Neural cell (in vitro differentiated cells): ENCODE measurements around the gene HSD11B2. TPM values are rescaled to one million over a fixed set of nuclear protein-coding genes. Genes with fewer than 3 reads are reported as not detected.

Experiments used
- H2AFZ ChIP-seq: fragments of 200-600, 300-800 bp; sonication (generic), shearing (Covaris generic); 2 replicates; pipeline ENCODE4 v1.6.0; 2014; ENCODE audit warnings: low read depth, mild to moderate bottlenecking, antibody characterized with exemption, low read length, moderate library complexity
- H3F3A ChIP-seq: fragments of 200-600 bp; shearing (Covaris generic); 2 replicates; pipeline ENCODE4 v1.6.1; 2016; ENCODE audit warnings: mild to moderate bottlenecking, moderate library complexity, mixed read lengths, antibody characterized with exemption, low read length; ENCODE audit not compliant: insufficient read depth, poor library complexity, severe bottlenecking
- H3K27ac ChIP-seq: fragments of 200-600, 300-800 bp; sonication (generic), shearing (Covaris generic); 2 replicates; pipeline ENCODE4 v1.5.1; 2014; ENCODE audit warnings: mild to moderate bottlenecking, low read length, moderate library complexity
- H3K27me3 ChIP-seq: fragments of 300-800, 200-600 bp; sonication (generic), shearing (Covaris generic); 2 replicates; pipeline ENCODE4 v1.6.0; 2014; ENCODE audit warnings: mild to moderate bottlenecking, low read depth, low read length, moderate library complexity; ENCODE audit not compliant: insufficient read depth
- H3K36me3 ChIP-seq: fragments of 300-800, 200-600 bp; sonication (generic), shearing (Covaris generic); 2 replicates; pipeline ENCODE4 v1.5.1; 2014; ENCODE audit warnings: mild to moderate bottlenecking, antibody characterized with exemption, low read length, moderate library complexity; ENCODE audit not compliant: insufficient read depth
- H3K4me2 ChIP-seq: fragments of 300-800, 200-600 bp; sonication (generic), shearing (Covaris generic); 2 replicates; pipeline ENCODE4 v1.6.0; 2014; ENCODE audit warnings: mild to moderate bottlenecking, low read length
- H3K4me3 ChIP-seq: fragments of 300-800, 200-600 bp; sonication (generic), shearing (Covaris generic); 2 replicates; pipeline ENCODE4 v1.5.1; 2014; ENCODE audit warnings: mild to moderate bottlenecking, low read length, moderate library complexity
- H3K79me2 ChIP-seq: fragments of 200-600 bp; shearing (Covaris generic); replicated peaks from 2 replicates; pipeline ENCODE4 v1.6.0; 2014; ENCODE audit warnings: mild to moderate bottlenecking, low read length, moderate library complexity; ENCODE audit not compliant: insufficient read depth
- H3K9ac ChIP-seq: fragments of 300-800, 200-600 bp; sonication (generic), shearing (Covaris generic); 2 replicates; pipeline ENCODE4 v1.6.1; 2016; ENCODE audit warnings: mild to moderate bottlenecking, low read length, mixed read lengths
- H3K9me2 ChIP-seq: fragments of 200-600 bp; shearing (Covaris generic); 2 replicates; pipeline ENCODE4 v1.6.1; 2016; ENCODE audit warnings: mild to moderate bottlenecking, low read length, mixed read lengths; ENCODE audit not compliant: insufficient read depth
- H3K9me3 ChIP-seq: fragments of 200-600, 300-800 bp; sonication (generic), shearing (Covaris generic); 2 replicates; pipeline ENCODE4 v1.6.1; 2016; ENCODE audit warnings: mild to moderate bottlenecking, mixed run types, low read length, moderate library complexity, mixed read lengths
- H4K20me1 ChIP-seq: fragments of 200-600 bp; shearing (Covaris generic); 2 replicates; pipeline ENCODE4 v1.6.1; 2016; ENCODE audit warnings: mild to moderate bottlenecking, mixed run types; ENCODE audit not compliant: insufficient read depth
- CTCF ChIP-seq: fragments of 450-650 bp; IDR thresholded peaks from 2 replicates; pipeline ENCODE4 v1.5.1; 2014; ENCODE audit warnings: antibody characterized with exemption, mild to moderate bottlenecking, moderate library complexity; ENCODE audit not compliant: poor library complexity, severe bottlenecking
- EP300 ChIP-seq: fragments of 450-650 bp; conservative IDR thresholded peaks from 2 replicates; pipeline ENCODE4 v1.6.1; 2014; ENCODE audit warnings: antibody characterized with exemption, mild to moderate bottlenecking, moderate library complexity; ENCODE audit not compliant: poor library complexity, severe bottlenecking
- EZH2 ChIP-seq: fragments of 200-600, 300-800 bp; shearing (Covaris generic), sonication (generic); IDR thresholded peaks from 2 replicates; pipeline ENCODE4 v1.6.1; 2014; ENCODE audit warnings: antibody characterized with exemption, low read length, borderline replicate concordance, mild to moderate bottlenecking; ENCODE audit not compliant: insufficient read depth, poor library complexity, severe bottlenecking
- MXI1 ChIP-seq: fragments of 450-650 bp; conservative IDR thresholded peaks from 2 replicates; pipeline ENCODE4 v1.6.1; 2014; ENCODE audit warnings: antibody characterized with exemption, mild to moderate bottlenecking; ENCODE audit not compliant: poor library complexity, severe bottlenecking
- POLR2AphosphoS5 ChIP-seq: IDR thresholded peaks from 2 replicates; pipeline ENCODE4 v1.6.1; 2012
- RAD21 ChIP-seq: fragments of 450-650 bp; conservative IDR thresholded peaks from 2 replicates; pipeline ENCODE4 v1.6.1; 2014; ENCODE audit warnings: antibody characterized with exemption, mild to moderate bottlenecking, moderate library complexity
- REST ChIP-seq: IDR thresholded peaks from 2 replicates; pipeline ENCODE4 v1.6.1; 2012; ENCODE audit warnings: borderline replicate concordance
- SMC3 ChIP-seq: fragments of 450-650 bp; conservative IDR thresholded peaks from 2 replicates; pipeline ENCODE4 v1.6.1; 2014; ENCODE audit warnings: antibody characterized with exemption, mild to moderate bottlenecking, moderate library complexity; ENCODE audit not compliant: poor library complexity
- TAF1 ChIP-seq: IDR thresholded peaks from 2 replicates; pipeline ENCODE4 v1.6.1; 2012; ENCODE audit warnings: low read depth
- polyA plus RNA-seq: library from polyadenylated mRNA; depleted of rRNA; stranded (reverse); fragments of >200 nt; gene quantifications from 2 replicates; pipeline ENCODE4 v1.2.3, GENCODE V29; 2014

Gene HSD11B2
- polyA plus RNA-seq, 1 donor from 2014 or later, result 0.24 TPM

GRCh38 chr16:67481561-67482232, 50.8 kb downstream of the HSD11B2 start:
- Histone ChIP-seq H3K9me2 (no peaks in the 10 kb centered on the region), H3K27me3 (no peaks in the 10 kb centered on the region), H3K9me3 (no peaks in the 10 kb centered on the region), H3K27ac (peak overlapping the region; percentile 38), H3K4me3 (peak overlapping the region; percentile 100), H2AFZ (peak overlapping the region; percentile 65), H4K20me1 (no peaks in the 10 kb centered on the region), H3K4me2 (peak overlapping the region; percentile 37), H3K36me3 (no peaks in the 10 kb centered on the region), H3K9ac (peak overlapping the region; percentile 58), H3F3A (no peaks in the 10 kb centered on the region), H3K79me2 (peaks cover 35% of the 10 kb centered on the region)
- no peak for TF ChIP-seq EP300
- no peak for TF ChIP-seq CTCF

- peak overlapping the region; percentile 100 for H3K4me3 ChIP-seq
- H4K20me1 ChIP-seq, result no peaks in the 10 kb centered on the region
- no peak overlapping the region for H2AFZ ChIP-seq
- H3K36me3 ChIP-seq, result no peaks in the 10 kb centered on the region
- H3K9ac ChIP-seq, result peak overlapping the region; percentile 58
- H3K9me3 ChIP-seq, result no peaks in the 10 kb centered on the region
- H3K9me2 ChIP-seq, result no peaks in the 10 kb centered on the region
- H3K79me2 ChIP-seq, result peaks cover 29% of the 10 kb centered on the region
- no peak overlapping the region for H3K27ac ChIP-seq
- TF ChIP-seq EZH2, result no peak
- TF ChIP-seq SMC3, result no peak
- no peak for TF ChIP-seq EP300
- TF ChIP-seq MXI1, result no peak
- TF ChIP-seq TAF1, result no peak
- TF ChIP-seq CTCF, result no peak
- TF ChIP-seq POLR2AphosphoS5, result no peak
- no peak for TF ChIP-seq REST
- TF ChIP-seq RAD21, result no peak
- H3K4me2 ChIP-seq, result peak overlapping the region; percentile 37
- H3F3A ChIP-seq, result no peaks in the 10 kb centered on the region
- H3K27me3 ChIP-seq, result no peaks in the 10 kb centered on the region
These were observed 51.5 kb downstream of the HSD11B2 start for GRCh38 chr16:67482233-67482924.
